COLO668 (cell line): ENCODE measurements around the gene VEGFC.

Source experiments
- DNase-seq: peaks from one replicate; lab custom pipeline; 2025; ENCODE audit not compliant: unreplicated experiment; lab: John Stamatoyannopoulos, UW

The VEGFC gene, protein sequence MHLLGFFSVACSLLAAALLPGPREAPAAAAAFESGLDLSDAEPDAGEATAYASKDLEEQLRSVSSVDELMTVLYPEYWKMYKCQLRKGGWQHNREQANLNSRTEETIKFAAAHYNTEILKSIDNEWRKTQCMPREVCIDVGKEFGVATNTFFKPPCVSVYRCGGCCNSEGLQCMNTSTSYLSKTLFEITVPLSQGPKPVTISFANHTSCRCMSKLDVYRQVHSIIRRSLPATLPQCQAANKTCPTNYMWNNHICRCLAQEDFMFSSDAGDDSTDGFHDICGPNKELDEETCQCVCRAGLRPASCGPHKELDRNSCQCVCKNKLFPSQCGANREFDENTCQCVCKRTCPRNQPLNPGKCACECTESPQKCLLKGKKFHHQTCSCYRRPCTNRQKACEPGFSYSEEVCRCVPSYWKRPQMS

GRCh38 chr4:176792326-176793059 is at the start of gene VEGFC:
Gene VEGFC, minus strand, starts transcription at chr4:176792922. Its CDS starts 611 bp downstream, at chr4:176792311.
- DNase-seq: peak; percentile 57

GRCh38 chr4:176841711-176842112 is 49.0 kb upstream of the VEGFC start:
- no peak for DNase-seq

GRCh38 chr4:176840166-176840565 is 47.4 kb upstream of the VEGFC start:
- no peak for DNase-seq

DNA sequence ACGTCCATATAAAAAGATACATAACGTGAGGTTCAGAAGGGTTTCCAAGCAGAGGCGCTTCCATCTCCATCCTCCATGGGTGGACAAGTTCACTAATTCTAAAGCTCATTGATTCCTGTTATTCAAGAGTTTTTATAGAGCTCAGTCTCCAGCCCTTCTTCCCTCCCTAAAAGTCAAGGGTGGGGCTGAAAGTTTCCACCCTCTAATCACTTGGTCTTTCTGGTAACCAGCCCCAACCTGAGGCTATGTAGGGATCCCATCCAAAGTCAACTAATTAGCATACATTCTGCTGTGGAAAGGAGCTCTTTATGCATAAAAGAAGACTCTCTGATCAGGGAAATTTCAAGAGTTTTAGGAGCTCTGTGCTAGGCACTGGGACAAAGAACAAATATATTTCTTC is 46.9 kb upstream of the VEGFC start:
- DNase-seq: no peak

DNA sequence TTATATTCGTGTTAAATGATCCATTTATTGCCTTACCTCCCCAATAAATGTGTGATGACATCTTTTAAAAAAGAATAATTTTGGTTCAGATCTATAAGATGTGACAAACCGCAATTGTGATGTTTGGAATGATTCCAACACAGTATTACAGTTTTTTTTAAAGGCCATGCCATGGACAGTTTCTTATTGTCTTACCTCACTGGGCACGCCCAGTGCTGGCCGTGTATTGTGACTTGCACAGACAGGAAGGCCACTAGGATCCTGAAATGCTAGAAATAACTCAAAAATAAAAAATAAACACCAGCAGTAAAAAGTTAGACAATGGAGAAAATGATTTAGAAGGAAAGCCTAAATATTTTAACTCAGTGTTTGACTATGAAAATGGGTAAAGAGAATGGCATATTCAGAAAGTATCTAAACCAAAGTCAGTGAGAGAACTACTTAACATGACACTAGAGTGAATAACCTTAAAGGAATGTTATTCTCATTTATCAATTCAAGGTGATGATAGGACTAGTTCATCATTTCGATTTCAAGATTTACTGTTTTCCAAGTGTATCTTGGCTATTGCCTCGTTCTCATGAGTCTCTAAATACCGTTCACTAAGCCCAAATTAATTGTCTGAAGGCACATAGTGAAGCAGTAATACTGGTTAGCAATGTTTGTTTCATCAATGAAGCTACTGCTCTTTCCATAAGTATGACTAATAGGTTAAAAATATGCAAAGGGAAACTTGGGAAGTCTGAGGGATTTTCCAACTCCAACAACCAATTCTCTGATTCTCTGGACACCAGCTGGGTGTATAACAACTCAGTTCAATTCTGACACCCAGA is 46.1 kb upstream of the VEGFC start:
- no peak for DNase-seq

DNA sequence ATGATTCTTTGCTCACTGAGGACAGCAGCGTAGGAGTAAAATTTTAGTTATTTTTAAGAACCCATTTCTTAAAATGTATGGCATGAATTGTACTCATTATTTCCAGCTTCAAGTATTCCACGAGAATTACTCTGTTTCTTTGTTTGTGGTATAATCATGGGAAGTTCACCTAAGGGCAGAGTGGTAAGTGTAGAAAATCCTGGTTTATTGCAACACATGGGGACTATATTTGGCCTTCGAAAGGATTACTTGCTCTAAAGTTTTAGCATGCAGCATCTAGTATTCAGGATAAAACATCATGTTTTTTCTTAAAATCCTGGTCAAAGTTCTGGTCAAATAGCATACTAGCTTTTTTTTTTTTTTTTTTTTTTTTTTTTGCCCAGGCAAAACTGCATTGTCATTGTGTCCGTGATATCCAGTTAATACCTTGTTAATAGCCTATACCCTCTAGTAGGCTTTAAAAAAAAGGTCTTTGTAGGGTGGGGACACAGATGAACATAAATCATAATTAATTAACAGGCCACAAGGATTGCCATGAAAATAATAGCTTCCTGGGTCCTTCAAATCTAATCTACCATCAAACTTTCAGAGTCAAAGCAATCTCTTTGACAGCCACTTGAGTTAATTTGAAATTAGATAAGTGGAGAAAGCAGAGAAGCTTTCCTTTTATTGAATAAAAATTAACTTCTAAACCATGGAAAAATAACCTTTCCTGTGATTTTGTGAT is 44.6 kb upstream of the VEGFC start:
- no peak for DNase-seq

DNA sequence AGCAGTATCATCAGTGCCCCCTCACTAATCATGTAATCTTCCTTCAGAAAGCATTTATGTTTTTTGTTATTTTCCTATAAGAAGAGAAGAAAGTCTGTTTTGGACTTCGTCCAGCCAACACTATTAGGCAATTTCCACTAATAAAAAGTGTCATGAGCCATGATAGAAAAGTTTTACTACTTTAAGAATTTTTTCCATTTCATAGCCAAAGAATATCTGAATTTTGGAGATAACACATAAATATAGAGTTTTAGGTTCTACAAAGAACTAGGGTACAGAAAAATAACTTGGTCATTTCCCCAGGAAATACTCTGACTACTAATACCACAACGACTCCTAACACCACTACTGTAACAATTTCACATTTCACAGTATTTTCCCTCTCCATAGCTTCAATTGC is 41.8 kb upstream of the VEGFC start:
- no peak for DNase-seq

DNA sequence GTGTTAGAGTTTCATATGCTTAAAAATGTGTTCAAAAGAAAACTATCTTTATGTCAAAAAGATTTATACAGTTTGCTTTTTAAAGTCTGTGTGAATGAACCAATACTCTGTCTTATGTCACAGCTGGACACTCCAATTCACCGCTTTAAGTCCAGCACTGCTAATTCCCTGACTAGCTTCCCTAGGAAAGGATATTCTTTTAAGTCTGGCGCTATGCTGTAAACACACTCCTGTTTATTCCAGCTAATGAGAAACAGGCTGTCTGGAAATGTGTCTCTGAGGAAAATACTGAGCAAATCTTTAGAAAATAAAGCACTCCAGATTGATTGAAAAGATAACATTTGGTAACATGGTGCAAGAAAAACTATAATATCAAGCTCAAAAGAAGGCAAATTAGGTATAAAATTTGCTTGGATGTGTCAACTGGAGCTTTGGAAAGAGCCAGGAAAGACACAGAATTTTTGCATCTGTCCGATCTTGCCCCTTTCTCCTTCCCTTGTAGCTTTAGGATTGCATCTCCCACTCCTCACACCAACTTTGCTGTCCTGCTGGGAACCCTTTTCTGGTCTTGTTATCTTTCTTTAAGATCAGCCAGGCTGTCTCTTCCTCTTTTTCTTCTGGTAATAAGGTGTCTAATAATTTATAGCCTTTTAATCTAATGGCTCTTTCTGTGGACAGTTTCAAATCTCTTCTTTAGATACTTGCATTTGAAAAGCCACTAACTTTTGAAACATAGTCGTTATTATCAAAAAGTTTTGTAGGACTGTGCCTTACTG is 40.9 kb upstream of the VEGFC start:
- DNase-seq: no peak

GRCh38 chr4:176830971-176831370 is 38.2 kb upstream of the VEGFC start:
- no peak for DNase-seq

DNA sequence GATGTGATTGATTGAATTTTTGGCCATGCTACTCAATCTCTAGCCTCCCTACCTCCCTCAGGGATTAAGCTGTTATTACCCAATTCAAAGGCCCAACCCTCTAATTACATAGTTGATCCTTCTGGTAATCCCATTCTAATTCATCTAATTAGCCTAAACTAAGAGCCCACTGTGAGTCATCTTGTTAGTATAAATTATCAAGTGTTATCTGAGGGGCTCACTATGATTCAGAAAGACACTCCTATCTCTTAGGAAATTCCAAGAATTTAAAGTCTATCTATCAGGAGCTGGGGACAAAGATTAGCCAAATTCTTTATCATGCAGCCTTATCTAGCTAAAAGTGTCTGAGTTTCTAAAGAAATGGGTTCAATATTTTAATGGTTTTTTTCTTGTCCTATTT is 32.9 kb upstream of the VEGFC start:
- DNase-seq: no peak

DNA sequence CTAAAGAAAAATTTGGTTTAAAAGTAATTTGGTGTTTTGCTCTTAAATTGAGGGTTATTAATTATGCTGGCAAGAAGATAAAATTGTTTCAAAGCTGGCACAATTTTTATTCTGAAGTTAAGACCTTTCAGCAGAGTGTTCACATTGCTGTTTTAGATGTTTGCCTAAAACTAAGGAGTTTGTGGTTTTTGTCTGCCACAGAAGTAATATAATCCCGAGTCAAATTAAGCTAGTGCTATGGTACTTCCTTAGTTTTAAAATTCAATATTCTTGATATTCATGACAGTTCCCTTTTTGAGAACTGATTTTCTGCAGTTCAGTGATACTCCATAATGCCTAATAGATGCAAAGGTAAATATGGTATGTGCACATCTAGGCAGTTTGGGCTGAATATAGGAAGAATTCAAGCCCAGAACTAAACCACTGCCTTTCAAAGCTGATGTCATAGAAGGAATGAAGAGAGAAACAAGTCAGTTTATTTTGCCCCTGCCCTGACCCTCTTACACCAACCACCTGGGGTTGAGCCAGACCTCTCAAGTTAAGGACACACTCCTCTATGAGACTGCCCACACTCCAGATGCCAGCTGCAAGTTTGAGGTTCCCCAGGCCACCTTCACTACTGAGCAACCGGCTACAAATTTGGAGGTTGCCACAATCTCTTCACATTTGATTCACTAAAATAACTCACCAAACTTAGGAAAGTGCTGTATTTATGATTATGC is 32.1 kb upstream of the VEGFC start:
- no peak for DNase-seq

GRCh38 chr4:176818531-176818930 is 25.8 kb upstream of the VEGFC start:
- no peak for DNase-seq

- DNase-seq: no peak
Observed at GRCh38 chr4:176817204-176817603, 24.5 kb upstream of the VEGFC start.

GRCh38 chr4:176814770-176815169 is 22.0 kb upstream of the VEGFC start:
- no peak for DNase-seq

GRCh38 chr4:176810481-176811249 is 17.9 kb upstream of the VEGFC start:
- no peak for DNase-seq

DNA sequence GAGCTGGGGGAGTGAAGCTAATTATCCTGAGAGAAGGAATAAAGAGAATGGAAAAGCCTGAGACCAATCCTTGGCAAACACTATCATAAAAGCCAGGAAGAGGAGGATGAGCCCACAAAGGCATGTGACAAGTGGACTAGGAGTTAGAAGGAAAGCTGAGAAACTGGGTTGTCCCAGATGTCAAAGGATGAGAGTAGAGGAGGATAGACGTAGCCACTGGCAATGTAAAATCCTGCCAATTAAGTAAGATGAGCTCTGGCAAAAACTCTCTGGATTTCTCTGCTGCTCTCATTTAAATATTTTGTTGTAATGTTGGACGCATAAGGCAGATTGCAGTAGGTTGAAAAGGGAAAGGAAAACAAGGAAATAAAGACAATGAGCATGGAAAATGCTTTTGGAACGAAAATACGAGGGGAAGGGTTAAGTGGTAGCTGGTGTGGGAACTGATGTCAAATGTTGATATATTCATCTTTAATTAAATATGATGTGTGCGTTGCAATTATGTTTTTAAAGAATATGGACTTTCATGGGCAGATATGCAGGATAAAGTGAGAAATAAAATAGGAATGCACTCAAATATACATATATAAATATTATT is 14.2 kb upstream of the VEGFC start:
- DNase-seq: no peak

DNA sequence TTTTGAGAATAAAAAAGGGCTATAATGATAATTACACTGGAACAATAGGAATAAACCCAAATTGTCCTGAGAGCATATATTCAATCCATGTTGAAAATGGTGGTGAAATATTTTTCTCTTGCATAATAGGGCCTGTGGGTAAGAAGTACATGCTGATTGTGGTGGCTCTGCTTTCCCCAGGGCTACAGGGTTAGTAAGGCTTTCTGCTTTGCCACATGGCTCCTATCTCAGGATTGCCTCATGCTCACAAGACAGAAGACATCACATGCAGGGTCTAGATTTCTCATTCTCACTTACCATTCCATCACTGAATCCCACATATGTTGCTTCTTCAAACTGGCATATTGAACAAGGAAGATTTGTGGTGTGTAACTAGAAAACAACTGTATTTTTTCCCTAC is 12.4 kb upstream of the VEGFC start:
- no peak for DNase-seq

- DNase-seq: no peak
Observed at GRCh38 chr4:176800891-176801534, 8.3 kb upstream of the VEGFC start.
